CD4-positive, alpha-beta T cell treated with Interferon alpha-2 for 1 hour (primary cell): ENCODE data around the gene ELANE.
"Not testable (repeated sequence)": the region's sequence is repeated elsewhere in the genome, so short reads cannot be mapped to it uniquely, and the experiment has no call there.

ENCODE experiments used
- DNase-seq, 2 donors: peaks; one replicate each; pipeline ENCODE4 v3.0.0-alpha.2; 2020 to 2022

ELANE gene

GRCh38 chr19:863315-863620, 11.2 kb downstream of the ELANE start:
- DNase-seq = no peak

DNA sequence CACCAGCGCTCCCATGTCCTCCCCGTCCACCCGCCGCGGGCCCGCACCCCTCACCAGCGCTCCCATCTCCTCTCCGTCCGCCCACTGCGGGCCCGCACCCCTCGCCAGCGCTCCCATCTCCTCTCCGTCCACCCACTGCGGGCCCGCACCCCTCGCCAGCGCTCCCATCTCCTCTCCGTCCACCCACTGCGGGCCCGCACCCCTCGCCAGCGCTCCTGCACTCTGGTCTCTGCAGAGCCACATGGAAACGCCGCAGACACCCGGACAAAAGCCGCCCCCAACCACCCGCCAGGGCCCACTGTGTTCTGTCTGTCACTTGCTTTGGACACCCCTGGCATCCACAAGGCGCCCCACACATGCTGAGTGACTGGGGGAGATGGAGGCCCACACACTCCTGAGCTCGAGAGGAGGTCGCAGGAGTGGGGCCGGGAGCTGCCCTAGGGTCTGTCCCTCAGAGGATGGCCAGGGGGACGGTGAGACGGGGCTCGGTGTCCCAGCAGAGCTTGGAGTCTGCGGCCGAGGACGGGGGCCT, 14.7 kb downstream of the ELANE start:
- DNase-seq = no peak

- DNase-seq = no peak
These were observed 15.2 kb downstream of the ELANE start for GRCh38 chr19:867301-867793.

- no peak for DNase-seq
These were observed 15.9 kb downstream of the ELANE start for GRCh38 chr19:867855-868457.

DNA sequence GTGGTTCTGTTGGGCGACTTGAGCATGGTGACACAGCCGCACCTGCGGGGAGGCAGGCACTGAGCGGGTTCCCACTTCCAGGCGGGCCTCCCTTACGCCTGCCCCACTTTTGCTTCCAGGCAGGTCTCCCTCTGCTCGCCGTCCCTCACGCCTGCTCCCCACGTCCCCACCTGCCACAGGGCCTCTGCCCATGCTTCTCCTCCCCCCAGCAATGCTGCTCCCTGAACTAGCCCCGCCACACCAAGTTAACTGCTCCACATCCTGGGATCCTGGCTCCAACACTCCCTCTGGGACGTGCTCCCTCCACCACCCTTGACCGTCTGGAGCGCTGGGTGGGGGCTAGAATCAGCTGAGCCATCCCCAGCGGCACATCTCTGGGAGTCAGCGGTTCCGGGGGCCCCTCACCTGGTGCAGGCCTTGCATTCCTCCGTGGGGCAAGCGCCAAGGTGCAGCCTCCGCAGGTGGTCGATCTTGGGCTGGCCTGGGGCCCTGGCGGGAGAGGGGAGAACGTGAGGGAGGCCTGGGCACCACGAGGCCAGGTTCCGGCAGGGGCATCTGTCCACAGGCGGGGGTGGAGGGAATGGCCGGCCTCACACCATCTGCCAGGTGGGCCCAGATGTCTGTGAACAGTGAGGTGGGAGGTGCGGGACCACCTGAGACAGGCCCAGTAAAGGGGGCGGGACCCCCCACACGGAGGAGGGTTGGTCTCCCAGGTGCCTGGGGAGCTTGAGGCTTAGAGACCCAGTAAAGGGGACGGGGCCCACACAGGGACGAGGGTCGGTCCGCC, 16.5 kb downstream of the ELANE start:
- no peak for DNase-seq

DNA sequence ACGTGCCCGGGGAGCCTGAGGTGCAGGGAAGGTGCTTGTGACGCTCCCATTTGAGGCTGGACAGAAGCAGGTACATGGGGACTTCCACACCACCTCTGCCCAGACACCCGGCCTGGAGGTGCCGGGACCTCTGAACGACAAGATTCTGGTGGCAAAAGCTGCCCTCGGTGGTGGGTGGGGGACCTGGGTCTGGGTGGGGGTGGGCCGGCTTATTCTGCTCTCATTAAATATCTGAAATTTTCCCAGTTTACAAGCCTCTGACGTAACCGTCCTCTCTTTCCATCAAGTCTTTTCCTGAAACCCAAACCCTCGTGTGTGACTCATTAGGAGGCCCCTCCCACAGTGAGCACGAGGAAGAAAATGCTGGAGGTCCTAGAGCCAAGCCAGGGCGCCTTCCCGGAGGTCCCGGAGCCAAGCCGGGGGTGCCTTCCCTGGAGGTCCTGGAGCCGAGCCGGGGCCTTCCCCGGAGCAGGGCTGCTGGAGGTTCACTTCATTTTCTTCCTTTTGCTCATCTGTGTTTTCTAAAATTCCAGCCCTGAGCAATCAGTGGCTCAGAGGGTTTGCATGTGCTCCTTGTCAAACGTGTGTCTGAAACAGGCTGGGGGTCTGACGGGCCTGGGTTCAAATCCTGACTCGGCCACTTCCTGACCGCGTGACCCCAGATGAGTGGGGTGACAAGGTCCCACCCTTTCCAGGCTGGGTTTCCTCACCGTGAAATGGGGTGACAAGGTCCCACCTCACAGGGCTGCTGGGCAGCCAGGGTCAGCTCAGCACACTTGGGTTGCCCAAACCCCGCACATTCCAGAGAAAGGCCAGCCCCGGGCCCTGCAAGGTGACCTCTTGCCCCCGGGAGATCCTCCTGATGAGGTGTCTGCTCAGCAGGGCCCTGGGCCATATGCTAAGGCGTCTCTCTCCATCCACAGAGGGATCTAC, 17.4 kb downstream of the ELANE start:
- no peak for DNase-seq

DNA sequence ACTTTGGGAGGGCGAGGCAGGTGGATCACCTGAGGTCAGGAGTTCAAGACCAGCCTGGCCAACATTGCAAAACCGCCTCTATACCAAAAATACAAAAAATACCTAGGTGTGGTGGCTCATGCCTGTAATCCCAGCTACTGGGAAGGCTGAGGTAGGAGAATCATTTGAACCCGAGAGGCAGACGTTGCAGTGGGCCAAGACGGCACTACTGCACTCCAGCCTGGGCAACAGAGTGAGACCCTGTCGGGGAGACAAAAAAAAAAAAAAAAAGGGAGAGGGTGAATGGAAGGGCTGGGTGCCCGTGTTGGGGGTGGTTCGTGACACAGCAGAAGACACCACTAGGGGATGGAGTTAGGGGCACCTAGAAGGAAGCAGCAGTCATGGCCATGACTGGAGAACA, 18.2 kb downstream of the ELANE start:
- DNase-seq = no peak

GRCh38 chr19:870963-871401, 18.9 kb downstream of the ELANE start:
- no peak for DNase-seq

GRCh38 chr19:871446-872265, 19.6 kb downstream of the ELANE start:
- DNase-seq = no peak

DNA sequence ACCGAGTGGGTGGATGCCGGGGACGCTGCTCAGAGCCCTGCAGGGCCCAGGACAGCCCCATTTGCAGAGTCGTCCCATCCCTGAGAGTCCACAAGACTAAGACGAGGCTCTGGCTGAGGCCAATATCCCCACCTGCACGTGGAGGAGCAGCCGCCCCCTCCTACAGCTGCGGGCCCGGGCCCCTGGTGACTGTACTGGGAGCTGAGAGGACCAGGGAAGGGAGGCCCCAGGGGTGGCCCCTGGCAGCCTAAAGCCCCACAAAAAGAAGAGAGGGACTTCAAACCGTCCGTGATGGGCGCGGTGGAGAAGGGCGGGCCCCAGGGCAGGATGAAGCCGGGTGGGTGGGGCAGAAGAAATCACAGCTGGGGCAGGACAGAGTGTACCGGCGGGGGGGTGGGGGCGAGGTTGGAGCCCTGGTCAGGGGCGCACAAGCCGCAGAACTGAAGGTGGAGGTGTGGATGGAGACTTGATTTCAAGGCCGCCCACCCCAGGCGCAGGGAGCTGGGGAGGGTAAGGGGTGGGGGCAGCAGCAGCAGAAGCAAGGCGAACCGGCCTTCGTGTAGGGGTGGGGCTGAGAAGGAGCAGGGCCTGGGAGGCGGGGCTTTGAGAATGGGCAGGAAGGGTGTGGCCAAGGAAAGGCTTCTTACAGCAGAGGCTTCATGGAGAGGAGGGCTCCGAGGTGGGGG, 20.3 kb downstream of the ELANE start:
- DNase-seq = peak; percentile 90

DNA sequence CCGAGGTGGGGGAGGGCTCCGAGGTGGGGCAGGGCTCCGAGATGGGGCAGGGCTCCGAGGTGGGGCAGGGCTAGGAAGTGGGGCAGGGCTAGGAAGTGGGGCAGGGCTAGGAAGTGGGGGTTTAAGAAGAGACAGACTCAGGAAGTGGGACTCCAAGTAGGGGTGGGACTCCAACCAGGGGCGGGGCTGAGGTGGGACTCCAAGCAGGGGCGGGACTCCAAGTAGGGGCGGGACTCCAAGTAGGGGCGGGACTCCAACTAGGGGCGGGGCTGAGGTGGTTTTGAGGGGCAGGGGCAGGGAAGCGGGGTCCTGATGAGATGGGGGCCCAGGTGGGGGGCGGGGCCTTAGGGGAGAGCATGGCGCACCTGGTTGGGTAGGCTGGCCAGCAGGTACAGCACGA, 21.0 kb downstream of the ELANE start:
- peak; percentile 90 to 91 for DNase-seq

DNA sequence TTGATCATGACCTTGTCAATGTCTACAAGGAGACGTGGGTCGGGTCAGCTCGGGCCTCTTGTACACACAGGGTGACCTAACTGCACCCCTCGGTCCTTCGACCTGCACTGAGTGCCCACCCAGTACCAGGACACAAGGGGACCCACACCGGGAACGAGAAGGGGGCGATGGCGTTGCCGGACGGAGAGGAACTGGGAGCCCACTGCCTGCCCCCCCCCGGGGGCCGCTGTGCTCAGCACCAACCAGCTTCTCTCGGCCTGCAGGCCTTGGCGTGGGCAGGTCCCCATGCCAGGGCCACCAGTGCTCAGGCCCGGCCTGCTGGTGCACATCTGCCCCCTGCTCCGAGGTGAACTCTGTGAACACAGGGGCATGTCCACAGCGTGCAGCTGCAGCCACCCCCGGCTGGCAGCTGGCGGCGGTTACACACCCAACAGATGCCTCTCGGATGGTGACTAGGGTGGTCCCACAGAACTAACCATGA, 21.5 kb downstream of the ELANE start:
- DNase-seq = no peak

- no peak for DNase-seq
These were observed 23.3 kb downstream of the ELANE start for GRCh38 chr19:875265-875879.

- DNase-seq = no peak
These were observed 24.0 kb downstream of the ELANE start for GRCh38 chr19:876089-876488.

DNA sequence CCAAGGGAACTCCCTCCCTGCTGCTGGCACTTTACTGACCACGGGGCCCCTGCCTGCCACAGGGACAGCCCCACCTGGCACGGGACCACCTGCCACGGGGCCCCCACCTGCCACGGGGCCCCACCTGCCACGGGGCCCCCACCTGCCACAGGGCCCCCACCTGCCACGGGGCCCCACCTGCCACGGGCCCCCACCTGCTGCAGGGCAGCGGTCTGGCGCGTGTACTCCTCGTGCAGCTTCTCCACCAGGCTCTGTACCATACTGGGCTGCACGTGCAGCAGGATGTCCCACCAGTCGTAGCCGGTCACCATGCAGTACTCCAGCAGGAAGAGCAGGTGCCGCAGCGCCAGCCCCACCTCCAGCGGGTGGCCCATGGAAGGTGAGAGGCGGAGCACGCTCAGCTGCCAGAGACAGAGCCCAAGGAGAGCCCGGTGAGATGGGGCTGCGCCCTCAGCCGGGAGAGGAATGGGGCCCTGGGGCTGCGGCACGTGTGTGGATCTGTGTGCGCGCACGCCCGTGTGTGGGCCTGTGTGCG, 24.7 kb downstream of the ELANE start:
- DNase-seq = no peak

DNA sequence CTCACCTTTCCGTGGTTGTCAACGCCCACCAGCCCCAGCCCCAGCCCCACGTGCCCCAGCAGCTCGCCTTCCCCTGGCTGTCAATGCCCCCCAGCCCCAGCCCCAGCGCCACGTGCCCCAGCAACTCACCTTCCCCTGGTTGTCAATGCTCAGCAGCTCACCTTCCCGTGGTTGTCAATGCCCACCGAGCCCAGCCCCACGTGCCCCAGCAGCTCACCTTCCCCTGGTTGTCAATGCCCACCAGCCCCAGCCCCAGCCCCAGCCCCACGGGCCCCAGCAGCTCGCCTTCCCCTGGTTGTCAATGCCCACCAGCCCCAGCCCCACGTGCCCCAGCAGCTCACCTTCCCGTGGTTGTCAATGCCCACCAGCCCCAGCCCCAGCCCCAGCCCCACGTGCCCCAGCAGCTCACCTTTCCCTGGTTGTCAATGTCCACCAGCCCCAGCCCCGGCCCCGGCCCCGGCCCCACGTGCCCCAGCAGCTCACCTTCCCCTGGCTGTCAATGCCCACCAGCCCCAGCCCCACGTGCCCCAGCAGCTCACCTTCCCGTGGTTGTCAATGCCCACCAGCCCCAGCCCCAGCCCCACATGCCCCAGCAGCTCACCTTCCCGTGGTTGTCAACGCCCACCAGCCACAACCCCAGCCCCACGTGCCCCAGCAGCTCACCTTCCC, 26.0 kb downstream of the ELANE start:
- not testable (repeated sequence) for DNase-seq

DNA sequence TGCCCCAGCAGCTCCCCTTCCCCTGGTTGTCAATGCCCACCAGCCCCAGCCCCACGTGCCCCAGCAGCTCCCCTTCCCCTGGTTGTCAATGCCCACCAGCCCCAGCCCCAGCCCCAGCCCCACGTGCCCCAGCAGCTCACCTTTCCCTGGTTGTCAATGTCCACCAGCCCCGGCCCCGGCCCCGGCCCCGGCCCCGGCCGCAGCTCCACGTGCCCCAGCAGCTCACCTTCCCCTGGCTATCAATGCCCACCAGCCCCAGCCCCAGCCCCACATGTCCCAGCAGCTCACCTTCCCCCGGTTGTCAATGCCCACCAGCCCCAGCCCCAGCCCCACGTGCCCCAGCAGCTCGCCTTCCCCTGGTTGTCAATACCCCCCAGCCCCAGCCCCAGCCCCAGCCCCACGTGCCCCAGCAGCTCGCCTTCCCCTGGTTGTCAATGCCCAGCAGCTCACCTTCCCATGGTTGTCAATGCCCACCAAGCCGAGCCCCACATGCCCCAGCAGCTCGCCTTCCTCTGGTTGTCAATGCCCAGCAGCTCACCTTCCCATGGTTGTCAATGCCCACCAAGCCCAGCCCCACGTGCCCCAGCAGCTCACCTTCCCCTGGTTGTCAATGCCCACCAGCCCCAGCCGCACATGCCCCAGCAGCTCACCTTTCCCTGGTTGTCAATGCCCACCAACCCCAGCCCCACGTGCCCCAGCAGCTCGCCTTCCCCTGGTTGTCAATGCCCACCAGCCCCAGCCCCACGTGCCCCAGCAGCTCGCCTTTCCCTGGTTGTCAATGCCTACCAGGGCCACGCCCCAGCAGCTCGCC, 26.9 kb downstream of the ELANE start:
- DNase-seq = not testable (repeated sequence)

DNA sequence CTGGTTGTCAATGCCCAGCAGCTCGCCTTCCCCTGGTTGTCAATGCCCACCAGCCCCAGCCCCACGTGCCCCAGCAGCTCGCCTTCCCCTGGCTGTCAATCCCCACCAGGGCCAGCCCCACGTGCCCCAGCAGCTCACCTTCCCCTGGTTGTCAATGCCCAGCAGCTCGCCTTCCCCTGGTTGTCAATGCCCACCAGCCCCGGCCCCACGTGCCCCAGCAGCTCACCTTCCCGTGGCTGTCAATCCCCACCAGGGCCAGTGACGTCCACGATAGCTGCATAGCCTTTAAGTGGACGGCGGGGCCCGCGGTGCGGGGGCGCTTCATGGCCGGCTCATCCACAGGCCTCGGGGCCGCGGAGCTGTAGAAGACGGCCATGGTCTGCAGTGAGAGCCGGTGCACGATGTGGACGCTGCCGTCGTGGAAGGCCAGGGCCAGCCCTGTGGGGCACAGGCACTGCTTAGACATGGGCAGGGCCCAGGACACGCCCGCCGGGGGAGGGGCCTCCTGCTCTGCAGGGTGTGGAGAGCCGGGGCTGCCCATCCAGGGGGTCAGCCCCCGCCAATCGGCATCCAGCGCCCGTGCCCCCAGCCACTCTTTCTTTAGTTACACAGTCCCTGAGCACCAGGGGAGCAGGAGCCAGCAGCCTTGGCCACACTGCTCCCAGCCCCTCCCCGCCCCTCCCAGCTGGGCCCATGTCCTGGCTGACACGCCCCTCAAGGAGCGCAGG, 27.8 kb downstream of the ELANE start:
- no peak for DNase-seq
